Upper lobe of left lung (tissue), 6 donors: ENCODE measurements around the gene WASF2. TPM values are rescaled to one million over a fixed set of nuclear protein-coding genes. Genes with fewer than 3 reads are reported as not detected.
A peak's percentile ranks its signal among the peaks of the same experiment; 100 is the strongest.

Experiments
- ATAC-seq, 2 donors: fragments of 200-7000 bp; cut with Tn5 transposase; one replicate each; pipeline ENCODE4 v1.9.1; 2022; ENCODE audit warnings: mild to moderate bottlenecking in 2 of 2, moderate library complexity in 2 of 2; ENCODE audit not compliant: low FRiP score in 2 of 2
- DNase-seq, 2 donors: peaks; one replicate each; pipeline ENCODE4 v3.0.0-alpha.2; 2019 to 2020
- H3K27ac ChIP-seq, 4 donors: fragments of 200-600 bp; sonication (generic); one replicate each; pipeline ENCODE4 v1.5.1; 2016 to 2019
- H3K27me3 ChIP-seq, 4 donors: fragments of 200-600 bp; sonication (generic); one replicate each; pipeline ENCODE4 v1.5.1; 2017 to 2019
- H3K36me3 ChIP-seq, 4 donors: fragments of 200-600 bp; sonication (generic); one replicate each; pipeline ENCODE4 v1.5.1; 2016 to 2019
- H3K4me1 ChIP-seq, 4 donors: fragments of 200-600 bp; sonication (generic); one replicate each; pipeline ENCODE4 v1.5.1; 2018 to 2019
- H3K4me3 ChIP-seq, 4 donors: fragments of 200-600 bp; sonication (generic); one replicate each; pipeline ENCODE4 v1.5.1; 2017 to 2019; ENCODE audit warnings: mild to moderate bottlenecking in 2 of 4, moderate library complexity in 1 of 4
- H3K9me3 ChIP-seq, 4 donors: fragments of 200-600 bp; sonication (generic); one replicate each; pipeline ENCODE4 v1.5.1; 2018 to 2019
- CTCF ChIP-seq, 6 experiments: fragments of 450-650 bp in 4 of 6; fragments of 200-600 bp in 2 of 6; sonication (generic) in 2 of 6; IDR thresholded peaks; one replicate each; pipeline ENCODE4 v1.5.1; 2016 to 2019; ENCODE audit warnings: antibody characterized with exemption in 6 of 6
- EP300 ChIP-seq, 4 donors: sonication (generic); formaldehyde crosslinking; IDR thresholded peaks; one replicate each; pipeline ENCODE4 v1.5.1; 2017; ENCODE audit warnings: antibody characterized with exemption in 4 of 4, control low read depth in 2 of 4
- POLR2A ChIP-seq, 4 donors: fragments of 450-650 bp; IDR thresholded peaks; one replicate each; pipeline ENCODE4 v1.5.1; 2016 to 2017; ENCODE audit warnings: antibody characterized with exemption in 4 of 4, mild to moderate bottlenecking in 2 of 4
- POLR2AphosphoS5 ChIP-seq, 2 donors: sonication (generic); formaldehyde crosslinking; IDR thresholded peaks; one replicate each; pipeline ENCODE4 v1.5.1; 2017; ENCODE audit warnings: antibody characterized with exemption in 2 of 2
- WGBS, 2 donors: methylation state at CpG; one replicate each; pipeline ENCODE4 v1.1.5; 2017 to 2018; 5-methylcytosine and 5-hydroxymethylcytosine counted together
- total RNA-seq, 6 donors: library from RNA; depleted of rRNA in 4 of 6; stranded (reverse); fragments of >200 nt in 4 of 6; gene quantifications; one replicate each; pipeline versions ENCODE4 v1.1.0 to v1.2.1, GENCODE V29; 2016 to 2021
- donor health status: DM: no; HTN: no; CAD: no; lungs with moderate emphysema.
- donor health status: DM: no; HTN: yes; CAD: no; lungs with severe emphysema.

The WASF2 gene
- total RNA-seq, 6 donors from 2014 or later, result 53.4 to 158 (median 62.2) TPM

- Histone ChIP-seq H3K4me3 (no peak overlapping the region), H3K4me1 (peaks cover 6 to 22% (median 16%) of the 10 kb centered on the region in 4 donors), H3K27me3 (no peaks in the 10 kb centered on the region), H3K36me3 (peaks cover 0 to 20% (median 2%) of the 10 kb centered on the region in 4 donors), H3K9me3 (no peaks in the 10 kb centered on the region), H3K27ac (peak overlapping the region in 2 of 4 donors; percentile 35 to 48)
- DNase-seq (no peak), ATAC-seq (peak in 1 of 2 donors; percentile 59)
- 69 to 74% methylated on average over 4 of the region's 4 CpGs for WGBS, 2 donors
- no peak for TF ChIP-seq POLR2A (IDR thresholded peaks at IDR 0.05)
- no peak for TF ChIP-seq EP300 (IDR thresholded peaks at IDR 0.05)
- no peak for TF ChIP-seq CTCF (IDR thresholded peaks at IDR 0.05)
- TF ChIP-seq POLR2AphosphoS5 (IDR thresholded peaks at IDR 0.05), result no peak
Measured at GRCh38 chr1:27445177-27445936, 44.6 kb downstream of the WASF2 start.

- DNase-seq, result no peak
- Histone ChIP-seq H3K27me3 (no peaks in the 10 kb centered on the region), H3K4me1 (peaks cover 9 to 28% (median 13%) of the 10 kb centered on the region in 4 donors), H3K9me3 (no peaks in the 10 kb centered on the region), H3K27ac (peak overlapping the region in 2 of 4 donors; percentile 4 to 34), H3K36me3 (peaks cover 0 to 24% (median 3%) of the 10 kb centered on the region in 4 donors), H3K4me3 (no peak overlapping the region)
- TF ChIP-seq CTCF (IDR thresholded peaks at IDR 0.05) (no peak), POLR2A (IDR thresholded peaks at IDR 0.05) (no peak), POLR2AphosphoS5 (IDR thresholded peaks at IDR 0.05) (no peak), EP300 (IDR thresholded peaks at IDR 0.05) (no peak)
- ATAC-seq, result no peak
- WGBS, 2 donors, result 23 to 25% methylated on average over 1 of the region's 1 CpG
Measured at GRCh38 chr1:27444632-27445031, 45.3 kb downstream of the WASF2 start.

- ATAC-seq, result no peak
- Histone ChIP-seq H3K36me3 (peaks cover 0 to 12% (median 4%) of the 10 kb centered on the region in 4 donors), H3K27ac (peak overlapping the region; percentile 21 to 91 (median 56)), H3K4me3 (no peak overlapping the region), H3K4me1 (peaks cover 53 to 69% (median 57%) of the 10 kb centered on the region in 4 donors), H3K27me3 (no peaks in the 10 kb centered on the region), H3K9me3 (no peaks in the 10 kb centered on the region)
- WGBS, 2 donors, result 39 to 53% methylated on average over 2 of the region's 2 CpGs
- no peak for TF ChIP-seq EP300 (IDR thresholded peaks at IDR 0.05)
- no peak for DNase-seq
Measured at GRCh38 chr1:27439150-27439549, 50.8 kb downstream of the WASF2 start.

- DNase-seq (peak in 1 of 2 donors; percentile 30), ATAC-seq (no peak)
- H3K27ac ChIP-seq, result peak overlapping the region; percentile 21 to 91 (median 56)
- WGBS, 2 donors, result 100% methylated on average over 1 of the region's 1 CpG
- H3K27me3 ChIP-seq, result no peaks in the 10 kb centered on the region
- peaks cover 58 to 73% (median 62%) of the 10 kb centered on the region in 4 donors for H3K4me1 ChIP-seq
- H3K9me3 ChIP-seq, result no peaks in the 10 kb centered on the region
- peaks cover 0 to 12% (median 4%) of the 10 kb centered on the region in 4 donors for H3K36me3 ChIP-seq
- H3K4me3 ChIP-seq, result no peak overlapping the region
- TF ChIP-seq EP300 (IDR thresholded peaks at IDR 0.05) (no peak), POLR2A (IDR thresholded peaks at IDR 0.05) (no peak), POLR2AphosphoS5 (IDR thresholded peaks at IDR 0.05) (no peak), CTCF (IDR thresholded peaks at IDR 0.05) (no peak)
Measured at GRCh38 chr1:27438621-27439061, 51.3 kb downstream of the WASF2 start.

GRCh38 chr1:27436204-27437159 is 53.5 kb downstream of the WASF2 start:
- H3K36me3 ChIP-seq, result peaks cover 0 to 12% (median 4%) of the 10 kb centered on the region in 4 donors
- no peak for TF ChIP-seq CTCF (IDR thresholded peaks at IDR 0.05)
- peak in 1 of 4 donors; percentile 71 for TF ChIP-seq POLR2A (IDR thresholded peaks at IDR 0.05)
- TF ChIP-seq EP300 (IDR thresholded peaks at IDR 0.05), result peak in 1 of 4 donors; percentile 11
- no peaks in the 10 kb centered on the region for H3K27me3 ChIP-seq
- H3K27ac ChIP-seq, result peak overlapping the region; percentile 77 to 91 (median 86)
- H3K9me3 ChIP-seq, result no peaks in the 10 kb centered on the region
- DNase-seq (peak in 1 of 2 donors; percentile 63), ATAC-seq (peak; percentile 89 to 92)
- H3K4me3 ChIP-seq, result peak overlapping the region in 1 of 4 donors; percentile 5
- peaks cover 77 to 91% (median 80%) of the 10 kb centered on the region in 4 donors for H3K4me1 ChIP-seq
- WGBS, 2 donors, result 23 to 29% methylated on average over 5 of the region's 5 CpGs
